Inferior parietal cortex (tissue), 1 donor: Measurements from ENCODE around the gene PXN.
"Not testable (repeated sequence)": the region's sequence is repeated elsewhere in the genome, so short reads cannot be mapped to it uniquely, and the experiment has no call there.

Source experiments
- DNase-seq: peaks from one replicate; pipeline ENCODE4 v3.0.0-alpha.2; 2016; ENCODE audit errors: extremely low spot score

Gene PXN

DNA sequence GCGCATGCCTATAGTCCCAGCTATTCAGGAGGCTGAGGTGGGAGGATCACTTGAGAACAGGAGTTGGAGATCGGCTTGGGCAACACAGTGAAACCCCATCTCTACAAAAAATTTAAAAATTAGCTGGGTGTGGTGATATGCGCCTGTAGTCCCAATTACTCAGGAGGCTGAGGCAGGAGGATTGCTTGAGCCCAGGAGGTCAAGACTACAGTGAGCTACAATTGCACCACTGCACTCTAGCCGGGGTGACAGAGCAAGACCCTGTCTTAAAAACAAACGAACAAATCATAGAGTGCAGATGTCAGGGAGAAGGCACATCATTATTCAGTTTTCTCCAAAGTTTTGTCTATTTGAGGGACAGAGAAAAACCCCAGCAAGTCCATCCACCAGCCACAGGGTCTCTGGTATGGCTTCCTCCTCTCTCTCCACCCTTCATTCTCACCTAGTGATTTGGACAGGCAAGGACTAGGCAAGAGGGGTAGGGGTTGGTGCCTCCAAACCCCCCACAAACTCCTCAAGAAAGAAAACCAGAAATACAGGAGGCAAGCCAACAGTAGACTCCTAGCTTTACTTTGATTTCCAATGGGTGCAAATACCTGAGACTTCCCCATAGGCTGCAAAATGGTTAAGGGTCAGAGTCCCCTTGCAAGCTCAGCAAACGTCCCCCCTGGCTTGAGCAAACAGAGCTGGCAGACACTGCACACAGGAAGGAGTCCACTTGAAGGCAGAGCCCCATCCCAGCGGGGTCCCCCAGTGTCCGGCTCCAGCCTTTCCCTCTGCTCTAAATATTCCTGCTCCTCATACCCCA is 38.1 kb downstream of the PXN start:
- no peak for DNase-seq

DNA sequence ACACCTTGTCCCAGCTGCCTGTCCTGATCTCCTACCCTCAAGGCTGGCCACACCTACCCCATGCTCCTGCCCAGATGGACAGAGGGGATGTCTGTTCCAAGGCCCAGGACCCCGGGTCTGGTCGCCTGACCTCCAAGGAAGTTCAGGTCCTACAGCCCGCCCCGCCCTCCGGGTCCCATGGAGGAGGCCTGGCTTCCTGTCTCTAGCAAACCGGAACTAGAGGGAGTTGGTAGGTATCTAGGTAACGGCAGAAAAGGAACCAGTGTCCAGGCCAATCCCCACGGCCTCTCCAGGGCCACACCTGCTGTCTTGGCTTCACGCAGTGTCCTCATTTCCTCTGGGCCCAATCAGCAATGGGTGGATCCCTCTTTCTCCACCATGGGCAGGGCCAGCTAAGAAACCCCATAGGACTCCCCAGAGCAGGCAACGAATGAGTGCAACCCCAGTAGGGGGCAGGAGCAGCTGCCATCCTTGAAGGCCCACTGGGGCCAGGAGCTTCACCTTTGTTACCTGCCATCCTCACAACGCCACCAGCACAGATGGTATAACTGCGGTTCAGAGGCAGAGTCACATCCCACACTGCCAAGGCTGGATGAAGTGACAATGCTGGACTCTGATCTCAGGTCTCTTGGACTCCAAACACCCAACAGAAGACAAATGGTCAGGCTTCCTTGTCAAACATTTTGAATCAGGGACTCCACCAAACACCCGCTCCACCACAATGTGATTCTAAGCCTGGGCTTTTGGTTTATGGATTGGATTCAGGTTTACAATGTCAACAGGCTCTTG is 39.5 kb downstream of the PXN start:
- DNase-seq, result no peak

DNA sequence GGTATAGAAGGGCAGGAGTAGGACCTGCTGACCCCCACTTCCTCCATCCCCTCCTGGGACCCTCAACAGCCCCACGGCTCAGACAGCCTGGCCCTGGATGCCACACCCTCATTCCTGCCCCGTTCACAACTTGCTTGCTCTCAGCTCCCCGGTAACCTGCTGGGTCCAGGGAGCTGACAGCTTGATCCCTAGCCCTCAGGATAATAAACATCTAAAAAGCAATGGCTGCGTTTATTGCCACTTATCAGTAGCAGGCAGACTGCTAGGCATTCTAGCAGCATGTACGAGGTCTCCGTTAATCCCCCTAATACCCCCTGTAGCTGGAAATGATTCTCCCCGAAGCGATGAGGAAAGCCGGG is 40.4 kb downstream of the PXN start:
- no peak for DNase-seq

DNA sequence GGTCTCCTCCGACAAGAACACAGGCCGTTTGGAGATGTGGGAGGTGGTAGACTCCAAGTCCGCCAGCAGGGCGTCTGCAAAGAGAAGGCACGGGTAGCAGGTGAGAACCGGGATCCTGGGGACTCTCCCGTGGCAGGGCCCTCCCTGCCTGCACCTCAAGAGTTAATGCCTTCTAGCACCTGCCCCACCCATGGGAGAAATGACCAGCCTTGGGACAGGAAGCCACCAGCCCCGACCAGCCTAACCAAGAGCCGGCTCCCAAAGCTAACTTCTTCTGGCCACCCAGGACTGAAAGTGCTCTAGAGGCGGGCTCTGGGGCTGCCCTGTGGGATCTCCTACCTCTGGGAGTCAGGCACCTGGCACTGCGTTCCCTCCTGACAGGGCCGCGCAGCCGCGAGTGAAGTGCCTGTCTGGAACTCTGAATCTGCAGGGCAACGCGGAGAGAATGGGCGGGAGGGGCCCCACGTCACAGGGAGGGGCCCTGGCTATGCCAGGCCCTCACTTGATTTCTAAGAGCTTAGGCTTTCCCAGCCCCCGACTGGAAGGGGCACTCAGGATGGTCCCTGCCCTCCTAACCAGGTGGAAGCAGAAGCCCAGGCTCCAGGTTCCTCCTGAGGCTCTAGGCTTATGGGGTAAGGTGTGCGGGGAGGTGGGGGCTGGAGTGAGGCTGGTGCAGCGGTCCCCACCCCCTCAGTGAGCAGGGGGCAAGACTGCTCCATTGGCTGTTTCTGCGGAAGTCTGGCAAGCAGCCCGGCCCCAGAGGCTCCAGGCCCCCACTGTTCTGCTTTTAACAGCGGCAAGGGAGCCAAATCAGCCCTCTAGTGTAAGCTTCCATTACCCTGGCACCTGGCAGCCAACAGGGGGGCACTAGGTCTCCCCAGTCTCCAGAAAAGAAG is 41.0 kb downstream of the PXN start:
- no peak for DNase-seq

- no peak for DNase-seq
Observed at GRCh38 chr12:120223458-120224303, 41.8 kb downstream of the PXN start.

GRCh38 chr12:120222288-120222832 is 43.2 kb downstream of the PXN start:
- no peak for DNase-seq

GRCh38 chr12:120221576-120221900 is 44.0 kb downstream of the PXN start:
- no peak for DNase-seq

- DNase-seq, result no peak
Observed at GRCh38 chr12:120220838-120221575, 44.5 kb downstream of the PXN start.

GRCh38 chr12:120218680-120219606 is 46.6 kb downstream of the PXN start:
- no peak for DNase-seq

DNA sequence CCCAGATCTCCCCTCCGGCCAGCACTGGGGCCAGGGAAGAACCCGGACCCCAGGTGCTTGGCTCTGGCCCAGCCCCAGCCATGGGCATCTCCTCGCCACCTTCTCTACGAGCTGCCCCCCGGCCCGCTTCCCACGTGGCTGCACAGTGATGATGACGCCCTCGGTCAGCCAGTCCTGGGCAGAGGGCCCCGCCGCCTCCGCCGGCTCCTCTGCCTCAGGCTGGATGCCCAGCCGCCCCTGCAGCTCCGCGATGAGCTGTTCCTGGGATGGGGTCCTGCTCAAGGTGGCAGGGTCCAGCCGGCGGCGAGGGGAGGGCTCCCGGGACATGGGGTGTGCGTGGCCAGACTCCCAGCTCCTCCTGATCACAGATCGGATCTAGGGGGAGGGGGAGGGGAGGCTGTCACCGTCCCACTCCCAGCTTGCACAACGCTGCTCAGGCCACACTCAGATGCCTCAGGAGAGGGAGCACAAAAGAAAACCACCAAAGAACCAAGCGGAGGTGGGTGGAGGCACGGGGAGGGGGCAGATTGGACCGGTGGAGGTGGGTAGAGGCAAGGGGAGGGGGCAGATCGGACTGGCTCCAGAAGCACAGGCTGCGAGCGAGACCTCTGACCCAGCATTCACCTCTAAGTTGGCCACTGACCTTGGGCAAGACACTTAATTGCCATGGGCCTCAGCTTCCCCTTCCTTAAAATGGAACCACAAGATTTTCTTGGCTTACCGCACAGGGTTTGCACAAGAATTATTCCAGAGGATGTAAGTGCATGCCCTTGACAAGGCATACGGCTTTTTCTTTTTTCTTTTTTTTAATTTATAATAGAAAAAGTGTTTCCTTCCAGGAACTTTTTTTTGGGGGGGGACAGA is 48.6 kb downstream of the PXN start:
- no peak for DNase-seq

DNA sequence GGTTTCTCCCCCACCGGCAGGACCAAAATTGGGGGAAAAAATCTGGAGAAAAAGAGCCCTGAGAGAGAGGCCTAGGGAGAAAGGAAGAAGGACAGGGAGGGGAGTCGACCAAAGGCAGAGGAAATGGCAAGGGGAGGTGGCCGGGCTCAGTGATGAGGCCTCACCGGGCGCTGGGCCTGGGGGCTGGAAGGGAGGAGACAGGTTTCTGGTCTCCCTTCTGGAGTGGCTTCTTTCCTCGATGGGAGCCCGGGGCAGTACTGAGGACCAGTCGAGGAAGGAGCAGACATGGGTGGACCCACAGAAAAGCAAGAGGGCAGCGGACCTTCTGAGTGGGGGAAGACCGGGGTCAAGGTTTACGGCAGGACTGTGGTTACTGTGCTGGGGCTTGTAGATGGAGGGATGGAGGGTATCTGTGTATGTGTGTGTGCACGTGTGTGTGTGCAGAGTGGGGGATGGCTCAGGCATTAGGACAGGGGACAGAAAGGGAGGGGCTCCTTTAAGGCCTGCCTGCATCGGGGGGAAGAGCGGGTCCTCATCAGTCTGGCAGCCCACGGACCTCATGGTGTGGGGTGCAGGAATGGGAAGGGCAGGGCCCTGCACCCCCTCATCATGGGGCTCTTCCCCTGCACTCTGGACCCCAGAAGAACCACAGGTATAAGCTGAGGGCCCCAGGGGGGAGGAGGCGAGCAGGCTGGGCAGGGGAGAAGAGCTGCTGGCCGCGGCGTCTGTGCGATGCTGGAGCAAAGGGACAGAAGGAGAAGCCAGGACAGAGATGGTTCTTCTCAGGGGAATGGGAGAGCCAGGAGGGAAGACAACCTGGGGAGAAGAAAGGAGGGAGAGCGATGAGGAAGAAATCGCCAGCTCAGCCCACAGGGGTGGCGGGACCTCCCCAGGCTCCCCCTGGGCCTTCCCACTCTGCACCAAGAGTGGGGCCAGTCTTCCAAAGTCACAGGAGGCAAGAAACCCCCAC is 49.5 kb downstream of the PXN start:
- DNase-seq, result no peak

DNA sequence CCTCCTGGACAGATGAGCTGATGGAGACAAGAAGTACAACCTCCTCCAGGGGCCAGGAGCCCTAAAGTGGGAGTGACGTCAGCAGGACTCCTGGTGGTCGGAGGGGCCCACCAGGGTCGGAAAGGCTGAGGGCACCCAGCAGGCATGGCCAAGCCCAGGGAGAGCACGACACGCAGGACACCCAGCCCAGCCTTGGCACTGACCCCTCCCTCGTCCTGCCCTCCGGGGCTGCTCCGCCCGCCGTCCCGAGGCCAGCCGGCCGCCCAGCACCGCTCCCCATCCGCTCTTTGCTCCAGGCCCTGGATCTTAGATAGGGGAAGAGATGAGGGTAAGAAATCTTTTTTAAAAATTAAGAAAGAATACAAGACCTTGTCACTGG is 50.2 kb downstream of the PXN start:
- DNase-seq, result no peak

GRCh38 chr12:120214626-120215356 is 50.7 kb downstream of the PXN start:
- DNase-seq, result no peak

DNA sequence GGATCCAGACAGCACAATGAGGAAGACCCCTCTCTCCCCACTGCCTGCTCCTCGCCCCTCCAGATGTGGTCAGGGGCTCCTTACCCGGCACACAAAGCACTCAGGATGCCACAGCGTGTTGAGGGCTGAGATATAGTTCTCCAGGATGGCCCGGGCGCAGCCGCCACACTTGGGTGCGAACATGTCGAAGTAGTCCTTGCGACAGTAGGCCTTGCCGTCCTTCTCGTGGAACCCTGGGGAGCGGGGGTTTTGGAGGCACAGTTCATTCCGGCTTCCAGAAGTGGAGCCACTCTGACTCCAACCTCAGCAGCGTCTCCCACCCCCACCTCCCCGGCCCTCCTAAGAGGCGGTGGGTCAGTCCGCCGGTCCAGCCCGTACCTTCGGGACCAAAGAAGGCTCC is 51.8 kb downstream of the PXN start:
- DNase-seq, result no peak

- DNase-seq, result not testable (repeated sequence)
Observed at GRCh38 chr12:120213182-120213581, 52.3 kb downstream of the PXN start.

GRCh38 chr12:120212301-120212700 is 53.2 kb downstream of the PXN start:
- no peak for DNase-seq

- DNase-seq, result no peak
Observed at GRCh38 chr12:120211904-120212283, 53.6 kb downstream of the PXN start.
